ENCODE results near the gene SGMS1.

DNA sequence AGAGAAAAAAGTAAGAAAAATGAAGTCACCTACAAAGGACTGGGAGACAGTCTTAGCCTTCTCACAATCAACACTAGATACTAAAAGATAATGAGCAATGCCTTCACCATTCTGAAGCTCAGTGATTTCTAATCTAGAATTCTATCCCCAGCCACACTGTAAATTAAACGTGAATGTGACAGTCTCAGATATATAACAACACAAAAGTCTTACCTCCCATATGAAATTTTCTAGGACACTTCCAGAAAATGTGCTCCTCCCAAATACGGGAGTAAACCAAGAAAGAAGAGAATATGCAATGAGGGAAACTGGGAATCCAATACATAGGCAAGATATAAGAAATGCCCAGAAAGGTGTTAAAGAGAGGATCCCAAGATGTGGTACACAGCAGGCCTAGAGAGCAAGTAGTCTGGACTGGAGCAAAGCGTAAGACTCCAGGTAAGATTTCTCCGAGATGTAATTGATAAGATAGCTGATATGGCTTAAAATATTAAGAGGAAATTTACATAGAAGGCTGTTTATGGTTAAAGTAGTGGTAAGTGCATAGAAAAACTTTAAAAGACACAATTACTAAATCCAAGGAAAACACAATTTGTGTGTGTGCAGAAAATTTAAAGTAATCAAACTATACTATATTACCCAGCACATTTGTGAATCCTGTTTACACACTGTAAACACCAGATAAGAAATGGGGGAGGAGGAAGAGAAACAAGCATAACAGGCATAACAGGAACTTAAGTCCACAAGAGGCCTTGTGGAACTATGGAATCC lies 44.1 kb downstream of the SGMS1 start:
- no peak for TF ChIP-seq CTCF (IDR thresholded peaks at IDR 0.05)
- TF ChIP-seq POLR2AphosphoS5 (IDR thresholded peaks at IDR 0.05) = peak in 2 of 3 donors; percentile 71 to 81
- TF ChIP-seq EP300 (IDR thresholded peaks at IDR 0.05; ENCODE audit: low read depth) = peak; percentile 84
- TF ChIP-seq POLR2A (IDR thresholded peaks at IDR 0.05) = no peak

Measured in transverse colon (tissue), 4 donors.